C4-2B (cell line): ENCODE data around the gene ATP2A3.

Experiments used
- H3K27ac ChIP-seq: fragments of 450-650 bp; 2 replicates; pipeline ENCODE4 v1.5.1; 2017
- ZFX ChIP-seq: fragments of 450-650 bp; IDR thresholded peaks from 2 replicates; pipeline ENCODE4 v1.6.1; 2017
- TF ChIP-seq, protein P1 (sequence below): fragments of 450-650 bp; conservative IDR thresholded peaks from 2 replicates; pipeline ENCODE4 v1.5.1; 2017; ENCODE audit warnings: mild to moderate bottlenecking

The ATP2A3 gene

GRCh38 chr17:3978421-3979289 lies 14.4 kb upstream of the ATP2A3 start:
- TF ChIP-seq, protein P1, sequence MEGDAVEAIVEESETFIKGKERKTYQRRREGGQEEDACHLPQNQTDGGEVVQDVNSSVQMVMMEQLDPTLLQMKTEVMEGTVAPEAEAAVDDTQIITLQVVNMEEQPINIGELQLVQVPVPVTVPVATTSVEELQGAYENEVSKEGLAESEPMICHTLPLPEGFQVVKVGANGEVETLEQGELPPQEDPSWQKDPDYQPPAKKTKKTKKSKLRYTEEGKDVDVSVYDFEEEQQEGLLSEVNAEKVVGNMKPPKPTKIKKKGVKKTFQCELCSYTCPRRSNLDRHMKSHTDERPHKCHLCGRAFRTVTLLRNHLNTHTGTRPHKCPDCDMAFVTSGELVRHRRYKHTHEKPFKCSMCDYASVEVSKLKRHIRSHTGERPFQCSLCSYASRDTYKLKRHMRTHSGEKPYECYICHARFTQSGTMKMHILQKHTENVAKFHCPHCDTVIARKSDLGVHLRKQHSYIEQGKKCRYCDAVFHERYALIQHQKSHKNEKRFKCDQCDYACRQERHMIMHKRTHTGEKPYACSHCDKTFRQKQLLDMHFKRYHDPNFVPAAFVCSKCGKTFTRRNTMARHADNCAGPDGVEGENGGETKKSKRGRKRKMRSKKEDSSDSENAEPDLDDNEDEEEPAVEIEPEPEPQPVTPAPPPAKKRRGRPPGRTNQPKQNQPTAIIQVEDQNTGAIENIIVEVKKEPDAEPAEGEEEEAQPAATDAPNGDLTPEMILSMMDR = no peak
- no peak for TF ChIP-seq ZFX
- peak overlapping the region; percentile 86 for H3K27ac ChIP-seq

DNA sequence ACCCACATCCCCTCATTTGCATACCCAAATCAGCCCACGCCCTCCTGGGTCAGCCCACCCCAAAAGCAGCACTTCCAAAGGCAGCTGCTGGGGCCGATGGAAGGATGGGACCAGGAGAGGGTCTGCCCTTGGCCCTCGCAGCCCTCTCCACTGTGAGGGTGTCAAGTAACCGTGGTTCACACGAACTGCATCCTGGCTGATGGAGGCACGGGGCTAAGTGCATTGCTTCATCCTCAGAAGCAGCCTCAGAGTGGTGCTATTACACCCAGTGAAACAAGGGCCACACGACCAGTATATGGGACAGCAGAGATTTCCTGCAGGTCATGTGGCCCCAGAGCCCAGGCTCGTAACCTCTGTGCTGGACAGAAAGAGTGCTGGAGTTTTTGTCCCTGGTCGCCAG lies 13.2 kb upstream of the ATP2A3 start:
- TF ChIP-seq, protein P1 = no peak
- TF ChIP-seq ZFX = 0 out of 2 replicates have a peak, but pooled peaks have one; percentile 12

DNA sequence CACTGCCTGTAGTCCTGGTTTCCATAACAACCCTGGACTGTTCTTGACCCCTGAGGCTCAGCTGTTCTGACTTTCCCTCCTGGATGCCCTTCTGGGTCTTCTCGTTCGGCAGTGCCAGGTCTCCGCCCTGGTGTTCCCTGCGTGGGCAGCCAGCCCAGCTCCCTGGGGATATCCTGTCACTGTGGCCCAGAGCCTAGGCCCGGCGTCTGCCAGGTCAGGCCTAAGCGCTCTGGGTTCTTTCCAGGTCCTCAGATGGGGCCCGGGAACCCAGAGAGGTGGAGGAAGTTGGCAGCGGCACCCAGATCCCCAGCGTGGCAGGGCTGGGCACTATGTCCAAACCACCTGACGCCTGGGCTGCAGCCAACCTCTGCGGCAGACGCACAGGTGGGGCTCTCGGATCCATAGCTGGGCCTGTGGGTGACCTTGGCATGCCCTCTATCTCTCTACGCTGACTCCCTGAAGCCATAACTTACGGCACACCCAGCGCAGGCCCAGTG lies 12.5 kb upstream of the ATP2A3 start:
- TF ChIP-seq ZFX = no peak
- TF ChIP-seq, protein P1 = no peak
- H3K27ac ChIP-seq = peak overlapping the region; percentile 86

More for the DNA sequence above, 13.2 kb upstream of the ATP2A3 start:
- peak overlapping the region; percentile 86 for H3K27ac ChIP-seq

DNA sequence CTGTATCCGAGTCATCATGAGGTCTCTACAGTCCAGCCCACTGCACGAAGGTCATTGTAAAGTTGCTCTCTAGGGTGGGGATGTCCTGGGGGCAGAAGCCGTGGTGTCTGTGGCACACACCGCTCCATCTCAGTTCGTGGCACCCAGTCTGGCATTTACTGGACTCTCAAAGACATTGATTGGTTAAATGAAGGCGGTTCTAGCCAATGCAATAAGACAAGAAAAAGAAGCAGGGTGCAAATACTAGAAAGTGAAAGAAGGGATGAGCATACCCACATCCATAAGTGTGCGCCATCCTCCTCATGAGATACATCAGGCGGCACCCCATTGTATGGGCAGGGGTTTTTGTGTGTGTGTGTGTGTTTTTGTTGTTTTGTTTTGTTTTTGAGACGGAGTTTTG lies 10.7 kb upstream of the ATP2A3 start:
- no peak overlapping the region for H3K27ac ChIP-seq
- TF ChIP-seq, protein P1 = no peak
- no peak for TF ChIP-seq ZFX

- TF ChIP-seq, protein P1 = no peak
- no peak for TF ChIP-seq ZFX
Measured at GRCh38 chr17:3974138-3974687, 10.0 kb upstream of the ATP2A3 start.

GRCh38 chr17:3973495-3974137 lies 9.4 kb upstream of the ATP2A3 start:
- no peak overlapping the region for H3K27ac ChIP-seq
- no peak for TF ChIP-seq ZFX
- TF ChIP-seq, protein P1 = no peak

More at GRCh38 chr17:3974138-3974687, 10.0 kb upstream of the ATP2A3 start:
- no peak overlapping the region for H3K27ac ChIP-seq

DNA sequence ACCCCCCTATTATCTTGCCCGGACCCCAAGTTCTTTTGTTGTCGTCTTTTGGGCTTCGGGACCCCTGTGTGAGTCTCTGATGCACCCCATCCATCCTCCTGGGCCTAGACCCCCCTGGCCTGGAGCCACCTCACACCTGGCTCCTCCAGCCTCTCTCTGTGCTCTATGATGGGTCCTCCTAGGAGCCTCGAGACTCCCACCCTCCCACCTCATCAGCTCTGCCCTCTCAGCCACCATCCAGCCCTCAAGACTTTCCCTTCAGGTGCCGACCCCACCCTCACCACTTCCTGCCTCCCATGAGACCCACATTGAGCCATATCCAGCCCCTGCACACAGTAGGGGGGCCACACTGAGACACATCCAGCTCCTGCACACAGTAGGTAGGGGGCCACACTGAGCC lies 8.7 kb upstream of the ATP2A3 start:
- H3K27ac ChIP-seq = no peak overlapping the region
- TF ChIP-seq, protein P1 = no peak
- no peak for TF ChIP-seq ZFX
